IMR-90 (cell line): Measurements from ENCODE around the gene LRIG1. TPM values are rescaled to one million over a fixed set of nuclear protein-coding genes. Genes with fewer than 3 reads are reported as not detected.

ENCODE experiments used
- ATAC-seq: fragments of 200-7000 bp; cut with Tn5 transposase; 2 replicates; pipeline ENCODE4 v1.9.1; 2020; ENCODE audit warnings: low read depth, mild to moderate bottlenecking, moderate library complexity
- BruUV-seq: library from RNA; stranded (reverse); fragments of 400-500 nt; replicated peaks from 2 replicates; lab custom pipeline; 2021; lab: Mats Ljungman, UMichigan
- CTCF ChIA-PET: fragments of 300-600 bp; formaldehyde crosslinking; extraction: SDS; loops from one replicate; lab custom pipeline; 2021; ENCODE audit warnings: antibody characterized with exemption; lab: Yijun Ruan, JAX
- POLR2A ChIA-PET: fragments of 300-600 bp; sonication (Branson Sonifier 250); formaldehyde crosslinking; loops from one replicate; lab custom pipeline; 2022; ENCODE audit warnings: antibody characterized with exemption; ENCODE audit not compliant: unreplicated experiment; lab: Charles Lee
- DNase-seq: peaks from one replicate; pipeline ENCODE4 v3.0.0; 2013
- H2AFZ ChIP-seq: replicated peaks from 2 replicates; pipeline ENCODE3; 2013; ENCODE audit warnings: low read length, mild to moderate bottlenecking; ENCODE audit not compliant: poor library complexity
- H2AK5ac ChIP-seq: 2 replicates; pipeline ENCODE4 v1.6.1; 2013; ENCODE audit warnings: low read depth, low read length, inconsistent platforms
- H2AK9ac ChIP-seq: replicated peaks from 2 replicates; pipeline ENCODE3; 2013; ENCODE audit warnings: mild to moderate bottlenecking, low read depth, low read length, moderate library complexity; ENCODE audit not compliant: poor library complexity
- H2BK120ac ChIP-seq: 2 replicates; pipeline ENCODE4 v1.6.1; 2013; ENCODE audit warnings: low read depth, low read length, inconsistent platforms
- H2BK15ac ChIP-seq: 3 replicates; pipeline ENCODE4 v1.6.1; 2013; ENCODE audit warnings: low read depth, low read length, inconsistent platforms
- H2BK20ac ChIP-seq: 2 replicates; pipeline ENCODE4 v1.6.1; 2013; ENCODE audit warnings: low read depth, mild to moderate bottlenecking, inconsistent platforms, low read length, moderate library complexity
- H2BK5ac ChIP-seq: 2 replicates; pipeline ENCODE4 v1.6.1; 2013; ENCODE audit warnings: mild to moderate bottlenecking, low read depth, low read length, inconsistent platforms; ENCODE audit not compliant: poor library complexity, severe bottlenecking
- H3K14ac ChIP-seq: replicated peaks from 2 replicates; pipeline ENCODE4 v1.6.1; 2013; ENCODE audit warnings: low read depth, low read length, inconsistent platforms
- H3K18ac ChIP-seq: 2 replicates; pipeline ENCODE4 v1.6.1; 2013; ENCODE audit warnings: low read depth, low read length, control low read depth
- H3K23ac ChIP-seq: 2 replicates; pipeline ENCODE4 v1.6.1; 2013; ENCODE audit warnings: low read depth, low read length, inconsistent platforms
- H3K27ac ChIP-seq: 2 replicates; pipeline ENCODE4 v1.5.1; 2013; ENCODE audit warnings: mild to moderate bottlenecking, control low read depth, low read length; ENCODE audit not compliant: insufficient read depth
- H3K27me3 ChIP-seq: 2 replicates; pipeline ENCODE4 v1.6.1; 2013; ENCODE audit warnings: low read length; ENCODE audit not compliant: control insufficient read depth, insufficient read depth
- H3K36me3 ChIP-seq: 2 replicates; pipeline ENCODE4 v1.6.1; 2013; ENCODE audit warnings: low read length, mixed read lengths; ENCODE audit not compliant: control insufficient read depth, insufficient read depth
- H3K4ac ChIP-seq: 2 replicates; pipeline ENCODE4 v1.6.1; 2013; ENCODE audit warnings: low read depth, low read length, inconsistent platforms
- H3K4me1 ChIP-seq: 2 replicates; pipeline ENCODE4 v1.6.1; 2013; ENCODE audit warnings: low read length, mixed read lengths; ENCODE audit not compliant: control insufficient read depth, insufficient read depth
- H3K4me2 ChIP-seq: 2 replicates; pipeline ENCODE4 v1.6.1; 2013; ENCODE audit warnings: low read depth, mild to moderate bottlenecking, control low read depth, low read length, moderate library complexity
- H3K4me3 ChIP-seq: 2 replicates; pipeline ENCODE4 v1.5.1; 2013; ENCODE audit warnings: low read depth, mild to moderate bottlenecking, control low read depth, low read length, moderate library complexity; ENCODE audit not compliant: insufficient read depth
- H3K56ac ChIP-seq: 2 replicates; pipeline ENCODE4 v1.6.1; 2013; ENCODE audit warnings: low read length, inconsistent platforms; ENCODE audit not compliant: insufficient read depth; ENCODE audit errors: extremely low read depth
- H3K79me1 ChIP-seq, 2 experiments: 2 replicates each; pipeline ENCODE4 v1.6.1; 2013; ENCODE audit warnings: low read length in 2 of 2, inconsistent platforms in 1 of 2, low read depth in 1 of 2
- H3K9ac ChIP-seq: 2 replicates; pipeline ENCODE4 v1.6.1; 2013; ENCODE audit warnings: low read depth, low read length, control low read depth
- H3K9me1 ChIP-seq: 2 replicates; pipeline ENCODE4 v1.6.1; 2013; ENCODE audit warnings: low read length, inconsistent platforms; ENCODE audit not compliant: insufficient read depth
- H3K9me3 ChIP-seq: 2 replicates; pipeline ENCODE4 v1.6.1; 2013; ENCODE audit warnings: low read length; ENCODE audit not compliant: control insufficient read depth, insufficient read depth
- H4K20me1 ChIP-seq: 2 replicates; pipeline ENCODE4 v1.6.1; 2013; ENCODE audit warnings: low read length, inconsistent platforms; ENCODE audit not compliant: insufficient read depth
- H4K5ac ChIP-seq: 2 replicates; pipeline ENCODE4 v1.6.1; 2013; ENCODE audit warnings: mild to moderate bottlenecking, low read depth, low read length, control low read depth
- H4K8ac ChIP-seq, 2 experiments: 2 replicates each; pipeline ENCODE4 v1.6.1; 2013; ENCODE audit warnings: low read depth in 2 of 2, low read length in 2 of 2, control low read depth in 1 of 2, inconsistent platforms in 1 of 2
- H4K91ac ChIP-seq: 2 replicates; pipeline ENCODE4 v1.6.1; 2013; ENCODE audit warnings: low read depth, low read length, inconsistent platforms; ENCODE audit not compliant: insufficient read depth
- BHLHE40 ChIP-seq: fragments of 150-350 bp; IDR thresholded peaks from 2 replicates; pipeline ENCODE4 v1.6.1; 2016; ENCODE audit warnings: mild to moderate bottlenecking, low read depth, low read length
- CEBPB ChIP-seq: IDR thresholded peaks from 2 replicates; pipeline ENCODE4 v1.6.1; 2012; ENCODE audit warnings: low read depth, low read length, improper control_type of control experiment
- CHD1 ChIP-seq: IDR thresholded peaks from 2 replicates; pipeline ENCODE4 v1.6.1; 2012; ENCODE audit warnings: low read depth, low read length, improper control_type of control experiment
- CTCF ChIP-seq: conservative IDR thresholded peaks from 2 replicates; pipeline ENCODE4 v1.5.1; 2012; ENCODE audit warnings: mild to moderate bottlenecking, low read depth, low read length, improper control_type of control experiment
- ELK1 ChIP-seq: fragments of 150-350 bp; IDR thresholded peaks from 2 replicates; pipeline ENCODE4 v1.6.1; 2016; ENCODE audit warnings: low read depth, mild to moderate bottlenecking, low read length, moderate library complexity, borderline replicate concordance
- FOS ChIP-seq: fragments of 150-350 bp; IDR thresholded peaks from 2 replicates; pipeline ENCODE4 v1.6.1; 2016; ENCODE audit warnings: low read depth, low read length
- MXI1 ChIP-seq: IDR thresholded peaks from 2 replicates; pipeline ENCODE4 v1.6.1; 2012; ENCODE audit warnings: low read depth, mild to moderate bottlenecking, low read length, moderate library complexity, borderline replicate concordance
- NFE2L2 ChIP-seq: fragments of 150-350 bp; IDR thresholded peaks from 2 replicates; pipeline ENCODE4 v1.6.1; 2016; ENCODE audit warnings: low read depth, mild to moderate bottlenecking, low read length
- POLR2A ChIP-seq: IDR thresholded peaks from 2 replicates; pipeline ENCODE4 v1.6.1; 2012; ENCODE audit warnings: mild to moderate bottlenecking, low read depth, low read length
- RAD21 ChIP-seq: IDR thresholded peaks from 2 replicates; pipeline ENCODE4 v1.6.1; 2012; ENCODE audit warnings: low read length, improper control_type of control experiment
- RCOR1 ChIP-seq: IDR thresholded peaks from 2 replicates; pipeline ENCODE4 v1.6.1; 2012; ENCODE audit warnings: mild to moderate bottlenecking, low read length, improper control_type of control experiment; ENCODE audit not compliant: insufficient replicate concordance
- RFX5 ChIP-seq: IDR thresholded peaks from 2 replicates; pipeline ENCODE4 v1.8.0; 2012; ENCODE audit warnings: low read depth, mild to moderate bottlenecking, low read length, moderate library complexity
- SMC3 ChIP-seq: fragments of 150-350 bp; IDR thresholded peaks from 2 replicates; pipeline ENCODE4 v1.6.1; 2016; ENCODE audit warnings: low read depth, mild to moderate bottlenecking, antibody characterized with exemption, low read length, moderate library complexity
- WGBS, 2 experiments: methylation state at CpG; one replicate each; pipeline versions ENCODE4 v1.1.5 to v1.1.7; 2013; ENCODE audit warnings: missing lambda C conversion rate in 2 of 2; ENCODE audit not compliant: insufficient read length in 1 of 2; ENCODE audit errors: extremely low coverage in 2 of 2; 5-methylcytosine and 5-hydroxymethylcytosine counted together
- dilution Hi-C: fragments of 300-500 bp; cut with HindIII; formaldehyde crosslinking; loops from one replicate; pipeline ENCODE4 v1.14.3; 2018; ENCODE audit warnings: low sequenced_read_pairs; ENCODE audit not compliant: unreplicated experiment
- in situ Hi-C: fragments of 300-500 bp; cut with MboI; formaldehyde crosslinking; loops from 3 replicates; pipeline ENCODE4 v1.14.3; 2019; ENCODE audit warnings: low sequenced_read_pairs, inconsistent platforms, mixed read lengths
- intact Hi-C: fragments of 100-400 bp; cut with micrococcal nuclease; formaldehyde crosslinking; loops from 2 replicates; pipeline ENCODE4 v1.10.0; 2022
- polyA plus RNA-seq, 3 experiments: library from polyadenylated mRNA; depleted of rRNA; stranded (reverse); fragments of >200 nt; gene quantifications; 2 replicates each; pipeline ENCODE4 v1.2.3, GENCODE V29; 2012; ENCODE audit warnings: low replicate concordance in 1 of 3
- total RNA-seq: library from RNA; depleted of rRNA; stranded (reverse); fragments of >200 nt; gene quantifications from 2 replicates; pipeline ENCODE4 v1.2.3, GENCODE V29; 2012

The LRIG1 gene
- total and polyA plus RNA-seq, 2 of the 4 experiments (the other 2 are of a cell fraction): 62.8 to 87.8 TPM

DNA sequence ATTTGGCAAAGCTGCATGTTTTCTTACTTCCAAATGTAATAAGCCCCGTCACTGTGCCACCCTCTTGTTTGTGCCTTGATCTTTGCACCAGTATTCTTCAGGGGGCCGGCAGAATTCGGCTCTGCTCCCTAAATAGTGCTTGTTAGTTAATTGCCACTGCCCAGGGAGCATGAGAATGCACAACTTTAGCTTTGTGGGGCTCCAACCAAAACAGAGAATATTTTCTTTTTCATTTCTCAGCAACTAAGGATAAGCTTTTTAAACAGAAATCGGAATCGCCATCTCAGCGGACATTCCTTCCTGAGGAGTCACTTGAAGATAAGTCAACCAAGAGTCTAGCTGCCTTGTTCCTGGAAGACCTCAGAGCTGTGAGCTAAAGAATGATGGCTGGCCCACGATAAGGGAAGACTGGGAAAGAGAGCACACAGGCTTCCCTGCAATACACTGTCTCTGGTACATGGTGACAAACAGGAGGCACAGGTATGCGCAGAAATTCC lies 106.0 kb downstream of the LRIG1 start:
- H4K91ac ChIP-seq: no peak overlapping the region
- H2AFZ ChIP-seq: no peak overlapping the region
- H3K18ac ChIP-seq: 0 out of 2 replicates have a peak overlapping the region, but pooled peaks have one; percentile 39
- no peak overlapping the region for H3K56ac ChIP-seq
- WGBS, 2 experiments: 73% methylated on average over 3 of the region's 8 CpGs; no CpG with 5 or more reads in 1 of the 2 experiments
- no peak overlapping the region for H2AK9ac ChIP-seq
- ATAC-seq (peak; percentile 59), DNase-seq (peak; percentile 71)
- 0 out of 2 replicates have a peak overlapping the region, but pooled peaks have one; percentile 13 for H3K23ac ChIP-seq
- peak overlapping the region; percentile 14; the same call in 1 of the 2 replicates for H2AK5ac ChIP-seq
- H3K4me3 ChIP-seq: no peak overlapping the region
- ChIA-PET POLR2A (no interaction called here), CTCF (interaction anchor here (1.3 kb wide), 1 partner anchor 9 kb away, joined by 4 read pairs; no protein-coding TSS in a partner anchor)
- no peaks in the 10 kb centered on the region for H3K9me3 ChIP-seq
- no peak overlapping the region for H2BK15ac ChIP-seq
- intact Hi-C loops: no loop called here
- no peak overlapping the region for H4K5ac ChIP-seq
- no TSS peak for BruUV-seq
- H2BK20ac ChIP-seq: no peak overlapping the region; the same call in 1 of the 2 replicates
- H3K9ac ChIP-seq: no peak overlapping the region
- H3K27me3 ChIP-seq: no peaks in the 10 kb centered on the region
- peak overlapping the region; percentile 36; the same call in 1 of the 2 replicates for H2BK120ac ChIP-seq
- H3K9me1 ChIP-seq: peaks cover 25% of the 10 kb centered on the region
- dilution Hi-C loops: no loop called here
- H3K36me3 ChIP-seq: peaks cover 60% of the 10 kb centered on the region
- H2BK5ac ChIP-seq: peak overlapping the region; percentile 8
- H3K14ac ChIP-seq: no peak overlapping the region
- peaks cover 0 to 7% of the 10 kb centered on the region in 2 experiments; a peak in 1 of 4 replicates for H3K79me1 ChIP-seq
- no peak overlapping the region for H3K4ac ChIP-seq
- H3K4me2 ChIP-seq: no peak overlapping the region
- peaks cover 13% of the 10 kb centered on the region for H3K4me1 ChIP-seq
- in situ Hi-C loops: no loop called here
- H4K20me1 ChIP-seq: no peaks in the 10 kb centered on the region
- no peak for TF ChIP-seq RAD21
- no peak for TF ChIP-seq FOS
- no peak for TF ChIP-seq MXI1
- no peak for TF ChIP-seq POLR2A
- no peak for TF ChIP-seq CEBPB
- TF ChIP-seq SMC3: no peak
- no peak for TF ChIP-seq ELK1
- no peak for TF ChIP-seq NFE2L2
- TF ChIP-seq RCOR1: no peak
- TF ChIP-seq CTCF: no peak
- no peak for TF ChIP-seq BHLHE40
- no peak for TF ChIP-seq CHD1
- TF ChIP-seq RFX5: no peak
- peak overlapping the region; percentile 42; the same call in 1 of the 2 replicates for H3K27ac ChIP-seq
- no peak overlapping the region for H4K8ac ChIP-seq
